GM18907 (cell line): ENCODE results near the gene HEMGN.

Experiments
- ATAC-seq: cut with Tn5 transposase; IDR thresholded peaks from one replicate; pipeline ENCODE4 v1.9.1; 2021; ENCODE audit warnings: mild to moderate bottlenecking, moderate library complexity; ENCODE audit not compliant: unreplicated experiment

The HEMGN gene

DNA sequence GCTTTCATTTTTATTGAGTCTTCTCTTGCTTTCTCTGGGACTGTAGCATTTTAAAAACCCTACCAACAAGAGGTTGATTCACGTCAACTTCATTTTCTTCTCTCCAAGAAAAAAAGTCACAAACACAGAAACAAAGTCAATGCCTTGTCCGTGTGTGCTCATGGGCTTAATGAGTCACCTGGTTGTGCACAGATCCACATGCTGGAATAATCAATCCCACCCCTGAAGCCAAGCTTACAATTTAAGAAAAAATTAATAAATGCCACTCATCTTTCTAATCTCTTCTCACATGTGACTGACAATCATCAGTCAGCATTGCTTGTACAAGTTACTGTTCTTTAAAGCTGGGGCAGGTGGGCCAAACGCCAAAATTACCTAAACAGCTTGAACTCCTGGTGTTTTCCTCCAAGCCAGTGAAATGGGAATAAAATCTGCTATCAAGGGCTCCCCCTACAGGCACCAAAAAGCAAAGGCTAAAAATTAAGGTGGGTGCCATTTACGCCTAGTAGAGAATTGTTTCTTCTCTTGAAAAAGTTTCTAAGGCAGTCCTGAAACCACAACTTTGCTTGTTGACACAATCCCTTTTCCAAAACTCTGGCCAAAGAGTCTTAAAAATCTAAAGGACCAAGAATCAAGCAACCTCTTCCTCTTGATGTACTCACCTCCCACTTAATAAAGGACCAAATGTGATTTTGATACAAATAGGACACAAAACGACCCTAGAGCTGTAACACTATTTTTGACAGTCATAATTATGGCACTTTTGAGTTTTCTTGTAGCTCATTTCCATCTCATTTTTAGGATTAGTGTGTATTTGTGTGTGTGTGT, 37.0 kb downstream of the HEMGN start:
- ATAC-seq = no peak

DNA sequence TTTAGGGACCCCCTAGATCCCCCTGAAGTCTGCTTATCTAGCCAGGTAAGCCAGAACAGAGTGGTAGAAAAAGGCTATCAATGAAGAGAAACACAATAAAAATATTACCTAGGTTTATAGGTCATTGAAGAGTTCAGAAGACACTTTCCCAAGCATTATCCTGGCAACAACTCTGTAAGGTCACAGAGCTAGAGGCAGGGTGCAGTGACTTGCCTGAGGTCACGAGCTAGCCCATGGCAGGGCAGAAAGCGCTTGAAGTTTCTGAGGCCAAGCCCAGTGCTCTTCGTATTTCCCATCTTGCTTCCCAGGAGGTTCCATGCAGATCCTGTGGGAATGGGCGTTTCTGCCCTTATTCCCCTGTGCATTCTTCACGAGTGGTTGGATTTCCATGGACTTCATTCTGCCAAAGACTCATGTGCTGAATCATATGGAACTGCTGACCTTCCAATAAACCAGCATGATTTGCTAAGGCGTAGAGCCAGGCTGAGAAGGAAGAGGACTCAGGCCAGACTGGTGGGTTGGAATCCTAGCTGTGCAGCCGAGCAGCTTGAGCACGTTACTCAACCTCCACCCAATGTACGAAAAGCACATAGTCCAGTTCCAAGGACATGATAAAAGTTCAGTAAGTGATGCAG, 37.8 kb downstream of the HEMGN start:
- ATAC-seq = no peak

DNA sequence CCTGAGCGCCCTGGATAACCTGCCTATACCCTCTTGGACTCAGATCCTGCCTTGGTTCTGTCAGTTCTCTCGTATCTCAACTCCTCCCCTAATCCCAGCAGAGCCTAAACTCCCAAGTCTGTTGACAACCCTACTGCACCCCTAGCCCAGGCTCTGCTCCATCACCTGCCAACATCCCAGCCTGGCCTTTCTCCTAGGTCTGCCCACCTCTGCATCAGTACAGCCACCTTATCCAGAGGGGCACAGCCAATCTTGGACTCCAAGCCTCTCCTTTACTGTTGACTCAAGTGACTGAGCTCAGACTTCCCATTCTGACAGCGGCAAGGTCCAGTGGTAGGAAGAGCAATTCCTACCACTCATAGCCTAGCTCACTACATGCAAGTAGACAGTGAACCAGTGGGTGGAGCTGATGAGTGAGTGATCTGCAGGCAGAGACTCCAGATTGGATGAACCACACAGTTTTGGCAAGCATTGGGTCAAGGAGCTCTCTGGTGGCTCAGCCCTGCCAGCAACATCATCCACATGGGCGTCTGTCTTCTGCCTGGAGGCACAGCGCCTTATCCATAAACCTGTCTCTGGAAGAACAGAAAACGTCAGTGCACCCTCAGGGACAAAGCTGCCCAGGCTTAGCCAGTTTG, 42.2 kb downstream of the HEMGN start:
- ATAC-seq = no peak

DNA sequence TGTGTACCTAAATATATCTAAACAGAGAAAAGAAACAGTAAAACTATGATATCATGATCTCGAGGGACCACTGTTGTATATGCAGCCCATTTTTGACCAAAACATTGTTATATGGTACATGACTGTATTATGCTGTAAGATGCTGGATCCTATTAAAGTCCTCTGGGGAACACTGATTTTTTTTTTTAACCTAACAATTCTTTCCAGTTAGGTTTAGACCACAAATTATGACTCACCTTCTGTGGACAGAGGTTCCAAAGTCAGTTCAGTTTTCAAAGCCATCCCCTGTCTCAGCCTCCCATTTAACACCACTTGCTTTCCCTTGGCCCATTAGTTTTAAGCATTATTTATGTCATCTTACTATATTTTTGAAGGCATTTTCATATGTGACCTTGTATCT, 42.8 kb downstream of the HEMGN start:
- no peak for ATAC-seq

DNA sequence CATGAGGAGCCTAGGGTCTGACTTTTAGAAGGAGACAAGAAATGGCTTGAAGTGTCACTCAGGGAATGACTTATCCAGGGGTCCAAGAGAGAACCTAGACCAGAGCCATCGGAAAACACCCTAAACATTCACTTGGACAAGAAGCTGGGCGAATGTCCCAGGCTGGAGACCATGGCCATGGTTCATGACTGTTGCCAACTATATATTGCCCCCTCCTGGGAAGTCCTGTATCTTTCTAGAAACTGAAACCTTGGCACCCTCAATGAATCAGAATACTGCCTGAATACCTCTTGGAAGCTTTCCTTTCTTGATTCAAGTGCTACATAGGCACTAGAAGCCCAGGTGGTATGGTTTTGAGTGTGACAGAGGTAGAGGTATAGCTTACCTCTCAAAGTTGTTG, 45.6 kb downstream of the HEMGN start:
- ATAC-seq = no peak

DNA sequence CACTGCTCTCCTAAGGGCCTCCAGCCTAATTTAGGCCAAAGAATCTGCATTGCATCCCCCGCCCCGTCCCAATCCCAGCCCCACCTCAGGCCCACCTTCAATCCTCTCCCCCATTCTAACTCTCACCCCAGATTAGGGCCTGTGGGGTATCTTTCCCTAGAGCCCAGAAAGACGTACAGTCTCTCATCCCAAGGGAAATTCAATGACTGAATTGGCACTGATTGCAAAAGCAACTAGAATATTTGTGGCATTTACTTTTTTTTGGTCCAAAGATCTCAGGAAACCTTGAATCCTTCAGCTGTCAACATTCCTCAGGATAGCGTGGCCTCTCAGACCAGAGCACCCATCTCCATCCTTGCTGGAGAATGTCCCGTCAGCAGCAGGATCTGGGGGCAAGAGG, 46.2 kb downstream of the HEMGN start:
- ATAC-seq = no peak

DNA sequence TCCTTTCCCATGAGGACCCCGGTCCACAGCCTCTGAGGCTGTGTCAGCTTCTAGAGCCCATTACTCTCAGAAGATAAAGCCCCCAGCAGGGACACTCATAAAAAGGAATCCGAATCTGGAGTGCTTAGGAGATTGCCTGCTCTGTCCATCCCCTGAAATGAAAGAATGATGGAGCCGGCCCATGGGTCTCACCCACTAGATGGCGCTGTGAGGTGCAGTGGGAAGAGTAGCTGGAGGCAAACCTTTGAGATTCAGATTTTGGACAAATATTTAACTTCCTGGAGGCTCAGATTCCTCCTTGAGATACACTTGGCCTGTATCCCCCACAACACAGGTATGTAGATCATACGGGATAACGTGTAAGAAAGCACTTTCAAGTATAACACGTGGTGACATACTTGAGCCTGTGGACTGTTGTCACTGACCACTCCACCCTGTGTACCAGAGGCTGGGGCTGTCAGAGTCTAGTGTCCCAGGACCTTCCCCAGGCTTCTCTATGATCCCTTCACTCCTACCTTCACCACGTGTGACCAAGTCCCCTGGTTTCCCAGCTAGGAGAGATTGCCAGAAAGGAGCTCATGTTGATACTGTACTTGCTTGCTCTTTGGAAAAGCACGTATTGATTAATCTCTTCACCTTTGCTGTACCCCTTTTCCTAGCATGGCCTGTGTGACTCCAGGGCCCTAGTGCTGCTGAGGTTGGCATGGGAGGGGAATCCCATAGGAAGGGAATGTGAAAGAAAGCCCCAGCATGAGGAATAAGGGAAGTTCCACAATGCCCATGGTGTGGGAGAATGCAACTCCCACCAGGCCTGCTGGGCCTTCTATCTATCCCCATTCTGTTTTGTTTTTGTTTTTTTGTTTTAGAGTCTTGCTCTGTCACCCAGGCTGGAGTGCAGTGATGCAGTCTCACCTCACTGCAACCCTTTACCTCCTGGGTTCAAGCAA, 47.8 kb downstream of the HEMGN start:
- ATAC-seq = no peak

DNA sequence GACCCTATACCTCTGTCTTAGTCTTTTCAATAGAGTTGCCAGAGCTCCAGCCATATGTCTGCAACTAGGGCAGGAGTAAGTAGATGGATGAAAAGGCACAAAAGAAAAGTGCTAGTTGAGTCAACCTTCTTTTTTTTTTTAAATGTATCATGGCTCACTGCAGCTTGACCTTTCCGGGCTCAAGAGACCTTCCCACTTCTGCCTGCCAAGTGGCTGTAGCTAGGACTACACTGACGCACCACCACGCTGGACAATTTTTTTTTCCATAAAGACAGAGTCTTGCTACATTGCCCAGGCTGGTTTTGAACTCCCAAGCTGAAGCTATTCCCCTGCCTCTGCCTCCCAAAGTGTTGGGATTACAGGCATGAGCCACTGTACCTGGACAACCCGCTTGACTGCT, 57.6 kb downstream of the HEMGN start:
- no peak for ATAC-seq
